GM13977 (cell line): Measurements from ENCODE around the gene FAM210A.
"Not testable (repeated sequence)": the region's sequence is repeated elsewhere in the genome, so short reads cannot be mapped to it uniquely, and the experiment has no call there.

Experiments
- DNase-seq: peaks from one replicate; pipeline ENCODE4 v3.0.0; 2012; ENCODE audit warnings: low spot score
- in situ Hi-C: fragments of 300-500 bp; cut with MboI; formaldehyde crosslinking; loops from one replicate; pipeline ENCODE4 v1.12.0; 2022; ENCODE audit warnings: low sequenced_read_pairs, low pct_unique_long_range_greater_than_20kb, mixed read lengths, inconsistent platforms; ENCODE audit not compliant: unreplicated experiment
- TF ChIP-seq, protein P1 (sequence below): IDR thresholded peaks from 2 replicates; pipeline ENCODE4 v1.5.1; 2012; ENCODE audit warnings: mild to moderate bottlenecking, control low read depth; ENCODE audit not compliant: insufficient read depth; ENCODE audit errors: extremely low read depth, missing control alignments

The FAM210A gene

DNA sequence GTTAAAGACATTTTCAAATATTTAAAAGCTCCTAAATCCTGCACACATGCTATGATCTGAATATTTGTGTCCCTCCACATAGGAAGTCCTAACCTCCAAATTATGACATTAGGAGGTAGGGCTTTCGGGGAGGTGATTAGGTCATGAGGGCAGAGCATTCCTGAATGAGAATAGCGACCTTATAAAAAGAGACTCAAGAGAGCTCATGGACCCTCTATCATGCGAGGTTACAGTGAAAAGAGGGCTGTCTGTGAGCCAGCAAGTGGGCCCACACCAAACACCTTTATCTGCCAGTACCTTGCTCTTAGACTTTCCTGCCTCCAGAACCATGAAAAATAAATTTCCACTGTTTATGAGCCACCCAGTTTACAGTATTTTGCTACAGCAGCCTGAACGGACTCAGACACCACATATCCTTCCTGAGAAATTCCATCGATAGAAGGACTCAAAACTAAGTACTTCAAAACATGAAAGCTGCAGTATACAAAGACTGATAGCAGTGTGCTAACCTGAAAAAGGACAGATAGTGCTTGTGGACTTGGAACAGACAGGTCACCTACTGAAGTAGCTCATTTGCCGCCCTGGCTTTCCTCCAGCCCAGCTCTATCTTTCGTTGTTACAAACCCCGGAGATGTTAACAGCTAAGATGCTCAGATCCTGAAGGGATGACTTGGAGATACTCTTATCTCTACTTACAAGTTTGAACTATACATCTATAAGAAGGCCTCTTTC lies 13.8 kb downstream of the FAM210A start:
- in situ Hi-C loops, result no loop called here
- no peak for DNase-seq
- TF ChIP-seq, protein P1, sequence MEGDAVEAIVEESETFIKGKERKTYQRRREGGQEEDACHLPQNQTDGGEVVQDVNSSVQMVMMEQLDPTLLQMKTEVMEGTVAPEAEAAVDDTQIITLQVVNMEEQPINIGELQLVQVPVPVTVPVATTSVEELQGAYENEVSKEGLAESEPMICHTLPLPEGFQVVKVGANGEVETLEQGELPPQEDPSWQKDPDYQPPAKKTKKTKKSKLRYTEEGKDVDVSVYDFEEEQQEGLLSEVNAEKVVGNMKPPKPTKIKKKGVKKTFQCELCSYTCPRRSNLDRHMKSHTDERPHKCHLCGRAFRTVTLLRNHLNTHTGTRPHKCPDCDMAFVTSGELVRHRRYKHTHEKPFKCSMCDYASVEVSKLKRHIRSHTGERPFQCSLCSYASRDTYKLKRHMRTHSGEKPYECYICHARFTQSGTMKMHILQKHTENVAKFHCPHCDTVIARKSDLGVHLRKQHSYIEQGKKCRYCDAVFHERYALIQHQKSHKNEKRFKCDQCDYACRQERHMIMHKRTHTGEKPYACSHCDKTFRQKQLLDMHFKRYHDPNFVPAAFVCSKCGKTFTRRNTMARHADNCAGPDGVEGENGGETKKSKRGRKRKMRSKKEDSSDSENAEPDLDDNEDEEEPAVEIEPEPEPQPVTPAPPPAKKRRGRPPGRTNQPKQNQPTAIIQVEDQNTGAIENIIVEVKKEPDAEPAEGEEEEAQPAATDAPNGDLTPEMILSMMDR, result no peak

DNA sequence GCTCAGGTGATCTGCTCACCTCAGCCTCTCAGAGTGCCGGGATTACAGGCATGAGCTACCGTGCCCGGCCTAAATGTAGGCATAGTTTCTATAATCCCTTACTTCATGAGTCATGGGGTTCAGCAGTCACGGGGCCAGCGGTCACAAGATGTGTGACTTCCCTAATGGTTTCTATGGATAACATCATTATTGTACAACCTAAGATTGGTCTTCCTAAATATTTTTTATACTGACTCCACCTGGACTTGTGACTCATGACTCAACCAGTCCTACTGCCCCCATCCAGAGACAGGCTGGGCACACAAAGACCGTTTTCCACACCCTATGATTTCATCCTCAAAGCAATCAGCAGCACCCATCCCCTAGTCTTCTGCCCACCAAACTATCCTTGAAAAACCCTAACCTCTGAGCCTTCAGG lies 15.9 kb downstream of the FAM210A start:
- in situ Hi-C loops, result no loop called here
- TF ChIP-seq, protein P1, result no peak

DNA sequence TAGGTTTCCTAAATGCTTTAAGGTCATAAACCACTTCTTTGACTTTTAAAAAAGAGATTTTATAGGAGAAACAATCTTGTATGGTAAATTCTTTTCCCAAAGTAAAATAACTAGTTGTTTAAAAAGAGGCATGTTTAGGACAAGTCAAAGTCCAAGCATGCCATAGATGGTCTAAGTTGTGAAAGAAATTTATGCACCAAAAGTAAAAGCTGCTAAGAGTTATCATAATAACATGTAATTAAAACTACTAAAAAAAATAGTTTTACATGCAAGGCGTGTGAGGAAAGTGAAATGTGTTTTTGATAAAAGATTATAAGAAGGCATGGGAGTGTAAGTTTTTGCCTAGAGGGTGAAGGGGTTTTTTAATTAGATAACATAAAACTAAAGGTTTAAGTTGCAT lies 22.5 kb downstream of the FAM210A start:
- in situ Hi-C loops, result no loop called here
- DNase-seq, result no peak
- TF ChIP-seq, protein P1, result no peak

More for the DNA sequence above, 15.9 kb downstream of the FAM210A start:
- no peak for DNase-seq

DNA sequence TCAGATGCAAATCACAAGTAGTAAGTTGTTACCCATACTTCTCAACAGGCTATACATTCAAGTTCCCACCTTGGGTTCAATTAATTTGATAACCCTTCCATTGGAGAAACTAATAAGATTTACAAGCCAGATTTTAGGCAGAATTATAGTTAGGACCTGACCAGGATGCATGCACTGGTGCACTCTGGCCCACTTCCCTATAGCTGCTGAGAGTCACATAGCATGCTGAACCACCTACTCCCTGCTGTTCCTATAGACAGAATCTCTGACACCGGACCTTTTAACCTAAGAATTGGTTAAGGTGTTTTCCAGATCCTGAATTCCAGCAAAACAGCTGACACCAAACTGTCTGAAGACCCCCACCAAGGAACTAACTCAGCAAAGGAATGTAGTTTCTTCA lies 26.2 kb downstream of the FAM210A start:
- TF ChIP-seq, protein P1, result no peak
- in situ Hi-C loops, result no loop called here
- no peak for DNase-seq

DNA sequence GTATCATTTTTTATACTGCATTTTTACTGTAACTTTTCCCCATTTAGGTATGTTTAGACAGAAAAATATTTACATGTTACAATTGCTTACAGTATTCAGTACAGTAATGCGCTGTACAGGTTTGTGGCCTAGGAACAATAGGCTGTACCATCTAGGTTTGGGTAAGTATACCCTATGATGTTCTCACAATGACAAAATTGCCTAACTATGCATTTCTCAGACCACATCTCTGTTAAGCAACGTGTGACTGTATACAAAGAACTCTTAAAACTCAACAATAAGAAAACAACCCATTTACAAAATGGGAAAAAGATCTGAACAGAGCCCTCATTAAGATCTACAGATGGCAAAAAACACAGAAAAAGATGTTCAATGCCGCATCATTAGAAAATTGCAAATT lies 29.4 kb downstream of the FAM210A start:
- in situ Hi-C loops, result no loop called here
- DNase-seq, result no peak
- TF ChIP-seq, protein P1, result no peak

DNA sequence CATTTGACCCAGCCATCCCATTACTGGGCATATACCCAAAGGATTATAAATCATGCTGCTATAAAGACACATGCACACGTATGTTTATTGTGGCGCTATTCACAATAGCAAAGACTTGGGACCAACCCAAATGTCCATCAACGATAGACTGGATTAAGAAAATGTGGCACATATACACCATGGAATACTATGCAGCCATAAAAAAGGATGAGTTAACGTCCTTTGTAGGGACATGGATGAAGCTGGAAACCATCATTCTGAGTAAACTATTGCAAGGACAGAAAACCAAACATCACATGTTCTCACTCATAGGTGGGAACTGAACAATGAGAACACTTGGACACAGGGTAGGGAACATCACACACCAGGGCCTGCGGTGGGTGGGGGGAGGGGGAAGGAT lies 31.0 kb downstream of the FAM210A start:
- DNase-seq, in situ Hi-C loops: not testable (repeated sequence)

DNA sequence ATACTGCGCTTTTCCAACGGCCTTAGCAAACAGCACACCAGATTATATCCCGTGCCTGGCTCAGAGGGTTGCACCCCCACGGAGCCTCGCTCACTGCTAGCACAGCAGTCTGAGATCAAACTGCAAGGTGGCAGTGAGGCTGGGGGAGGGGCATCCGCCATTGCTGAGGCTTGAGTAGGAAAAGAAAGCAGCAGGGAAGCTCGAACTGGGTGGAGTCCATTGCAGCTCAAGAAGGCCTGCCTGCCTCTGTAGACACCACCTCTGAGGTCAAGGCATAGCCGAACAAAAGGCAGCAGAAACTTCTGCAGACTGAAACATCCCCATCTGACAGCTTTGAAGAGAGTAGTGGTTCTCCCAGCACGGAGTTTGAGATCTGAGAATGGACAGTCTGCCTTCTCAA lies 36.3 kb downstream of the FAM210A start:
- in situ Hi-C loops, DNase-seq: not testable (repeated sequence)
